ENCODE results near the gene AK4. TPM values are rescaled to one million over a fixed set of nuclear protein-coding genes. Genes with fewer than 3 reads are reported as not detected.

The AK4 gene
- total RNA-seq, 1 donor from 2014 or later = 133 TPM

DNA sequence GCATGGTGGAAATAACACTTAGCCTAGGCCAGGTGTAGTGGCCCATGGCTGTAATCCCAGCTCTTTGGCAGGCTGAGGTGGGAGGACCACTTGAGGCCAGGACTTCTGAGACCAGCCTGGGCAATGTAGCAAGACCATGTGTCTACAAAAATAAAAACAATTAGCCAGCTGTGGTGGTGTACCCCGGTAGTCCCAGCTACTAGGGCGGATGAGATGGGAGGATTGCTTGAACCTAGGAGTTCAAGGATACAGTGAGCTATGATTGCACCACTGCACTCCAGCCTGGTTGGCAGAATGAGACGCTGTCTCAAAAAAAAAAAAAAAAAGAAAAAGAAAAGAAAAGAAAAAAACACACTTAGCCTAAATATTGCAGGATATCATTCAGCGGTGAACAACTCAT is 20.9 kb downstream of the AK4 start:
- H3K27ac ChIP-seq (ENCODE audit: low read depth, low read length) = no peak overlapping the region
- Mint-ChIP-seq H3K4me1 (ENCODE audit: low read depth, unreplicated experiment) (peaks cover 20% of the 10 kb centered on the region), H3K27me3 (ENCODE audit: low read depth, unreplicated experiment) (no peaks in the 10 kb centered on the region), H3K9me3 (ENCODE audit: unreplicated experiment) (no peaks in the 10 kb centered on the region), H3K27ac (ENCODE audit: unreplicated experiment) (no peak overlapping the region), H3K36me3 (ENCODE audit: low read depth, unreplicated experiment) (peaks cover 5% of the 10 kb centered on the region), H3K4me3 (ENCODE audit: unreplicated experiment) (no peak overlapping the region)
- H3K36me3 ChIP-seq (ENCODE audit: insufficient read depth, low read length) = no peaks in the 10 kb centered on the region
- H2AFZ ChIP-seq (ENCODE audit: low read depth, low read length) = no peak overlapping the region
- FAIRE-seq = no peak
- no peaks in the 10 kb centered on the region for H3K9me3 ChIP-seq (ENCODE audit: insufficient read depth, low read depth, low read length)
- no peak overlapping the region for H3K4me2 ChIP-seq (ENCODE audit: low read length)
- H3K79me2 ChIP-seq (ENCODE audit: insufficient read depth, low read length) = no peaks in the 10 kb centered on the region
- no peaks in the 10 kb centered on the region for H4K20me1 ChIP-seq (ENCODE audit: insufficient read depth, low read length)
- H3K9ac ChIP-seq (ENCODE audit: low read length) = no peak overlapping the region
- H3K4me1 ChIP-seq (ENCODE audit: insufficient read depth, low read length) = no peaks in the 10 kb centered on the region
- H3K27me3 ChIP-seq (ENCODE audit: insufficient read depth, low read length) = peaks cover 12% of the 10 kb centered on the region
- H3K4me3 ChIP-seq (ENCODE audit: insufficient read depth, low read depth, low read length) = no peak overlapping the region
- no peak for TF ChIP-seq EZH2 (IDR thresholded peaks at IDR 0.05; ENCODE audit: insufficient read depth, low read length)
- TF ChIP-seq, protein P1, sequence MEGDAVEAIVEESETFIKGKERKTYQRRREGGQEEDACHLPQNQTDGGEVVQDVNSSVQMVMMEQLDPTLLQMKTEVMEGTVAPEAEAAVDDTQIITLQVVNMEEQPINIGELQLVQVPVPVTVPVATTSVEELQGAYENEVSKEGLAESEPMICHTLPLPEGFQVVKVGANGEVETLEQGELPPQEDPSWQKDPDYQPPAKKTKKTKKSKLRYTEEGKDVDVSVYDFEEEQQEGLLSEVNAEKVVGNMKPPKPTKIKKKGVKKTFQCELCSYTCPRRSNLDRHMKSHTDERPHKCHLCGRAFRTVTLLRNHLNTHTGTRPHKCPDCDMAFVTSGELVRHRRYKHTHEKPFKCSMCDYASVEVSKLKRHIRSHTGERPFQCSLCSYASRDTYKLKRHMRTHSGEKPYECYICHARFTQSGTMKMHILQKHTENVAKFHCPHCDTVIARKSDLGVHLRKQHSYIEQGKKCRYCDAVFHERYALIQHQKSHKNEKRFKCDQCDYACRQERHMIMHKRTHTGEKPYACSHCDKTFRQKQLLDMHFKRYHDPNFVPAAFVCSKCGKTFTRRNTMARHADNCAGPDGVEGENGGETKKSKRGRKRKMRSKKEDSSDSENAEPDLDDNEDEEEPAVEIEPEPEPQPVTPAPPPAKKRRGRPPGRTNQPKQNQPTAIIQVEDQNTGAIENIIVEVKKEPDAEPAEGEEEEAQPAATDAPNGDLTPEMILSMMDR (IDR thresholded peaks at IDR 0.05; ENCODE audit: insufficient read depth, low read depth, low read length) = no peak
- no peak for DNase-seq (ENCODE audit: low read depth)

DNA sequence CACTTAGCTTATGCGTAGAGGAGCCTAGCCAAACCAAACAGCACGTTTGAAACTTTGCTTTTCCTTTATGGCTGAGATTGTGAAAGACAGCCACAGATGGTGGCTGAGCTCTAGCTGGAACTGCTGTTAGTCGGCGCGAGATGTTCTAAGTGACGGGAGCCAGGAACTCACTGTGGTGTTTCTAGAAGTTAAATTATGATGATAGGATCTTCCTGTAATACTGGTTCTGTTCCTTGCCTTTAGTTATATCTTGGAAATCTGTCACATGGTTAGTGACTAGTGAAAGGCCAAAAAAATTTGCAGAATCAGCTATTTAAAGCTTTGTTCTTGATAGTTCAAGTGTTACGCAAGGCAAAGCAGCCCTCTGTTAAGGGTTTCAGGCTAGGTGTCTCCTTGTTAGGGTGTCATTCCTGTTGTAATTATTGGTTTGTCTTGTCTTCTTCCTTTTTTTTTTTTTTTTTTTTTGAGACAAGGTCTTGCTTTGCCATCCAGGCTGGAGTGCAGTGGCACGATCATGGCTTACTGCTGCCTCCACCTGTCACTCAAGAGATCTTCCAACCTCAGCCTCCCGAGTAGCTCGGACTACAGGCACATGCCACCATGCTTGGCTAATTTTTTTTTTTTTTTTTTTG is 22.6 kb downstream of the AK4 start:
- Histone ChIP-seq H3K36me3 (ENCODE audit: insufficient read depth, low read length) (no peaks in the 10 kb centered on the region), H3K27me3 (ENCODE audit: insufficient read depth, low read length) (peaks cover 13% of the 10 kb centered on the region), H2AFZ (ENCODE audit: low read depth, low read length) (no peak overlapping the region), H3K4me2 (ENCODE audit: low read length) (no peak overlapping the region), H3K9ac (ENCODE audit: low read length) (no peak overlapping the region), H3K4me3 (ENCODE audit: insufficient read depth, low read depth, low read length) (no peak overlapping the region), H3K9me3 (ENCODE audit: insufficient read depth, low read depth, low read length) (no peaks in the 10 kb centered on the region), H3K79me2 (ENCODE audit: insufficient read depth, low read length) (no peaks in the 10 kb centered on the region), H3K27ac (ENCODE audit: low read depth, low read length) (no peak overlapping the region), H3K4me1 (ENCODE audit: insufficient read depth, low read length) (peaks cover 10% of the 10 kb centered on the region), H4K20me1 (ENCODE audit: insufficient read depth, low read length) (no peaks in the 10 kb centered on the region)
- no peak for FAIRE-seq
- no peaks in the 10 kb centered on the region for H3K9me3 Mint-ChIP-seq (ENCODE audit: unreplicated experiment)
- no peaks in the 10 kb centered on the region for H3K27me3 Mint-ChIP-seq (ENCODE audit: low read depth, unreplicated experiment)
- H3K4me1 Mint-ChIP-seq (ENCODE audit: low read depth, unreplicated experiment) = peaks cover 32% of the 10 kb centered on the region
- no peak for TF ChIP-seq EZH2 (IDR thresholded peaks at IDR 0.05; ENCODE audit: insufficient read depth, low read length)
- TF ChIP-seq, protein P1 (IDR thresholded peaks at IDR 0.05; ENCODE audit: insufficient read depth, low read depth, low read length) = no peak
- H3K27ac Mint-ChIP-seq (ENCODE audit: unreplicated experiment) = no peak overlapping the region
- H3K36me3 Mint-ChIP-seq (ENCODE audit: low read depth, unreplicated experiment) = peaks cover 3% of the 10 kb centered on the region
- no peak overlapping the region for H3K4me3 Mint-ChIP-seq (ENCODE audit: unreplicated experiment)
- no peak for DNase-seq (ENCODE audit: low read depth)

DNA sequence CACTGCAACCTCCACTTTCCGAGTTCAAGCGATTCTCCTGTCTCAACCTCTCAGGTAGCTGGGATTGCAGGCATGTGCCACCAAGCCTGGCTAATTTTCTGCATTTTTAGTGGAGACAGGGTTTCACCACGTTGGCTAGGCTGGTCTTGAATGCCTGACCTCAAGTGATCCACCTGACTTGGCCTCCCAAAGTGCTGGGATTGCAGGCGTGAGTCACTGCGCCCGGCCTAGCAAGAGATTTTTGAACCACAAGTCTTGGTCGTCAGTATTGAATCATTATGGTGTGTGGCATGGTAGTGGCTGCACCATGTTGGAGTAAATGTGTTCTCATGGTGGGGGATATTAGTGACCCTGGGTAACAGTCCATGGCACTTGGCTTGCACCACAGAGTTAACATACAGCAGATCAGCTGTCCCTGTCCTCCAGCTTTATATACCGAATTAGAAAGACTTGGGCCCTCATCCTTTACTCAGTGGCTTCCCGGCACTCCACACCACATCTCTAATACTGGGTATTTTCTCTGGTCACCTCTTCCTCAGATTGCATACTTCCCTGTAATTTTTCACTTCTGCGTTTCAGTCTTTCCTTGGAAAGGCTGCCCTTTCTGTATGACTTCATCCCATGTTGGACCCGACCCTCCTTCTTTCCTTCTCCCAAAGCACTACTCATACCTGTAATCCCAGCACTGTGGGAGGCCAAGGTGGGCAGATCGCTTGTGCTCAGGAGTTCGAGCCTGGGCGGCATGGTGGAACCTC is 25.1 kb downstream of the AK4 start:
- no peak overlapping the region for H3K4me3 Mint-ChIP-seq (ENCODE audit: unreplicated experiment)
- DNase-seq (ENCODE audit: low read depth) (no peak), FAIRE-seq (no peak)
- H3K9me3 Mint-ChIP-seq (ENCODE audit: unreplicated experiment) = no peaks in the 10 kb centered on the region
- Histone ChIP-seq H3K4me2 (ENCODE audit: low read length) (no peak overlapping the region), H2AFZ (ENCODE audit: low read depth, low read length) (no peak overlapping the region), H3K79me2 (ENCODE audit: insufficient read depth, low read length) (no peaks in the 10 kb centered on the region), H4K20me1 (ENCODE audit: insufficient read depth, low read length) (no peaks in the 10 kb centered on the region), H3K9ac (ENCODE audit: low read length) (no peak overlapping the region), H3K9me3 (ENCODE audit: insufficient read depth, low read depth, low read length) (no peaks in the 10 kb centered on the region), H3K27ac (ENCODE audit: low read depth, low read length) (no peak overlapping the region), H3K36me3 (ENCODE audit: insufficient read depth, low read length) (no peaks in the 10 kb centered on the region), H3K27me3 (ENCODE audit: insufficient read depth, low read length) (peaks cover 8% of the 10 kb centered on the region), H3K4me1 (ENCODE audit: insufficient read depth, low read length) (peaks cover 25% of the 10 kb centered on the region), H3K4me3 (ENCODE audit: insufficient read depth, low read depth, low read length) (no peak overlapping the region)
- H3K27ac Mint-ChIP-seq (ENCODE audit: unreplicated experiment) = peak overlapping the region; percentile 12
- H3K36me3 Mint-ChIP-seq (ENCODE audit: low read depth, unreplicated experiment) = peaks cover 3% of the 10 kb centered on the region
- H3K27me3 Mint-ChIP-seq (ENCODE audit: low read depth, unreplicated experiment) = no peaks in the 10 kb centered on the region
- TF ChIP-seq, protein P1 (IDR thresholded peaks at IDR 0.05; ENCODE audit: insufficient read depth, low read depth, low read length) = no peak
- no peak for TF ChIP-seq EZH2 (IDR thresholded peaks at IDR 0.05; ENCODE audit: insufficient read depth, low read length)
- peaks cover 48% of the 10 kb centered on the region for H3K4me1 Mint-ChIP-seq (ENCODE audit: low read depth, unreplicated experiment)
